B cell (primary cell): ENCODE results near the gene EML6. TPM values are rescaled to one million over a fixed set of nuclear protein-coding genes. Genes with fewer than 3 reads are reported as not detected.

ENCODE experiments used
- ATAC-seq: fragments of 200-7000 bp; cut with Tn5 transposase; one replicate; pipeline ENCODE4 v1.10.0; 2021; ENCODE audit warnings: low read depth, mild to moderate bottlenecking, moderate number of reproducible peaks, moderate library complexity
- CTCF ChIA-PET: fragments of 350-600 bp; sonication (Branson Sonifier 250); formaldehyde crosslinking; loops from one replicate; lab custom pipeline; 2021; ENCODE audit warnings: antibody characterized with exemption, inconsistent platforms; lab: Charles Lee
- POLR2A ChIA-PET: fragments of 350-600 bp; sonication (Branson Sonifier 250); formaldehyde crosslinking; loops from one replicate; lab custom pipeline; 2021; ENCODE audit warnings: antibody characterized with exemption; lab: Charles Lee
- DNase-seq: peaks from one replicate; pipeline ENCODE4 v3.0.0; 2013
- H2AFZ ChIP-seq: 2 replicates; pipeline ENCODE4 v1.6.1; 2012; ENCODE audit warnings: mild to moderate bottlenecking, low read depth, low read length; ENCODE audit not compliant: insufficient read depth, poor library complexity, severe bottlenecking
- H3K27ac ChIP-seq, 2 donors: 1 replicate in 1 of 2; 2 replicates in 1 of 2; pipeline ENCODE4 v1.5.1; 2012 to 2013; ENCODE audit warnings: low read length in 2 of 2, mild to moderate bottlenecking in 2 of 2, moderate library complexity in 1 of 2
- H3K27me3 ChIP-seq, 4 experiments: fragments of 200-600 bp in 1 of 4; sonication (generic) in 1 of 4; replicated peaks in 1 of 4; 1 replicate in 2 of 4; 2 replicates in 2 of 4; pipeline versions ENCODE4 v1.6.1 to v1.7.0; 2013 to 2016; ENCODE audit warnings: low read length in 3 of 4, mild to moderate bottlenecking in 2 of 4, mixed read lengths in 1 of 4, moderate library complexity in 1 of 4; ENCODE audit not compliant: insufficient read depth in 4 of 4, control insufficient read depth in 3 of 4; ENCODE audit errors: control extremely low read depth in 1 of 4
- H3K36me3 ChIP-seq, 2 experiments: replicated peaks in 1 of 2; 1 replicate in 1 of 2; 2 replicates in 1 of 2; pipeline versions ENCODE4 v1.6.1 to v1.7.1; 2013; ENCODE audit warnings: low read length in 1 of 2; ENCODE audit not compliant: insufficient read depth in 2 of 2, control insufficient read depth in 1 of 2; ENCODE audit errors: control extremely low read depth in 1 of 2, extremely low read depth in 1 of 2
- H3K4me1 ChIP-seq, 2 donors: fragments of 200-600 bp in 1 of 2; sonication (generic) in 1 of 2; 1 replicate in 1 of 2; 2 replicates in 1 of 2; pipeline versions ENCODE4 v1.5.1 to v1.6.1; 2013 to 2017; ENCODE audit warnings: low read length in 2 of 2; ENCODE audit not compliant: control insufficient read depth in 2 of 2, insufficient read depth in 2 of 2
- H3K4me2 ChIP-seq: replicated peaks from 2 replicates; pipeline ENCODE3; 2012; ENCODE audit warnings: mild to moderate bottlenecking, low read depth, low read length; ENCODE audit not compliant: poor library complexity, severe bottlenecking
- H3K4me3 ChIP-seq, 5 experiments: fragments of 200-600 bp in 1 of 5; sonication (generic) in 1 of 5; 1 replicate in 3 of 5; 2 replicates in 2 of 5; pipeline versions ENCODE4 v1.5.1 to v1.7.0; 2011 to 2016; ENCODE audit warnings: low read length in 4 of 5, mild to moderate bottlenecking in 4 of 5, low read depth in 2 of 5, control low read depth in 1 of 5, moderate library complexity in 1 of 5; ENCODE audit not compliant: insufficient read depth in 1 of 5; ENCODE audit errors: control extremely low read depth in 1 of 5, extremely low read depth in 1 of 5
- H3K79me2 ChIP-seq: fragments of 200-600 bp; sonication (generic); one replicate; pipeline ENCODE4 v1.6.0; 2016; ENCODE audit warnings: low read length; ENCODE audit not compliant: control insufficient read depth, insufficient read depth
- H3K9ac ChIP-seq: fragments of 200-600 bp; sonication (generic); 2 replicates; pipeline ENCODE4 v1.6.1; 2017; ENCODE audit warnings: mild to moderate bottlenecking, low read length, moderate library complexity
- H3K9me3 ChIP-seq, 3 donors: one replicate each; pipeline versions ENCODE4 v1.6.1 to v1.7.1; 2013; ENCODE audit warnings: low read length in 2 of 3; ENCODE audit not compliant: control insufficient read depth in 2 of 3, insufficient read depth in 1 of 3; ENCODE audit errors: control extremely low read depth in 1 of 3
- H4K20me1 ChIP-seq: 2 replicates; pipeline ENCODE4 v1.6.0; 2012; ENCODE audit warnings: mild to moderate bottlenecking, low read length; ENCODE audit not compliant: insufficient read depth, control insufficient read depth, poor library complexity, severe bottlenecking
- H3K27ac Mint-ChIP-seq: one replicate; pipeline ENCODE4 v1.8.0; 2021; ENCODE audit warnings: mixed read lengths
- H3K27me3 Mint-ChIP-seq: one replicate; pipeline ENCODE4 v1.8.0; 2021; ENCODE audit warnings: mixed read lengths
- H3K4me1 Mint-ChIP-seq: one replicate; pipeline ENCODE4 v1.8.0; 2021; ENCODE audit warnings: mixed read lengths
- H3K4me3 Mint-ChIP-seq: one replicate; pipeline ENCODE4 v1.8.0; 2021; ENCODE audit warnings: mixed read lengths
- H3K9me3 Mint-ChIP-seq: one replicate; pipeline ENCODE4 v1.8.0; 2022; ENCODE audit warnings: mixed read lengths; ENCODE audit not compliant: insufficient read depth
- CTCF ChIP-seq: fragments of 200-600 bp; IDR thresholded peaks from one replicate; pipeline ENCODE4 v1.8.0; 2022; ENCODE audit warnings: antibody characterized with exemption, mild to moderate bottlenecking
- EZH2 ChIP-seq: IDR thresholded peaks from 2 replicates; pipeline ENCODE4 v1.6.1; 2012; ENCODE audit warnings: borderline replicate concordance, low read depth, mild to moderate bottlenecking, moderate library complexity, low read length; ENCODE audit not compliant: insufficient read depth, poor library complexity, severe bottlenecking
- WGBS: methylation state at CpG from one replicate; pipeline ENCODE4 v1.1.5; 2013; ENCODE audit warnings: missing lambda C conversion rate; ENCODE audit not compliant: insufficient coverage; 5-methylcytosine and 5-hydroxymethylcytosine counted together
- intact Hi-C: fragments of 100-400 bp; cut with micrococcal nuclease; formaldehyde crosslinking; loops from one replicate; pipeline ENCODE4 v1.10.0; 2022
- polyA plus RNA-seq: library from polyadenylated mRNA; depleted of rRNA; stranded (reverse); fragments of >200 nt; gene quantifications from 2 replicates; pipeline ENCODE4 v1.2.3, GENCODE V29; 2012
- total RNA-seq, 2 donors: library from RNA; stranded (reverse); fragments of 120-200 nt in 1 of 2; gene quantifications; 1 replicate in 1 of 2; 2 replicates in 1 of 2; pipeline versions ENCODE4 v1.2.3 to v1.2.4, GENCODE V29; 2013 to 2022

EML6 gene
- total and polyA plus RNA-seq, 2 donors (not counting 1 experiment from before 2014, with no cell fraction given): 42.5 to 53.7 TPM

GRCh38 chr2:54908591-54908990 is 185.1 kb downstream of the EML6 start:
- Histone ChIP-seq H3K36me3 (no peaks in the 10 kb centered on the region), H3K9ac (no peak overlapping the region), H3K4me2 (no peak overlapping the region), H2AFZ (no peak overlapping the region), H3K27ac (no peak overlapping the region), H3K4me1 (no peaks in the 10 kb centered on the region), H4K20me1 (no peaks in the 10 kb centered on the region), H3K79me2 (no peaks in the 10 kb centered on the region), H3K4me3 (no peak overlapping the region), H3K27me3 (no peaks in the 10 kb centered on the region), H3K9me3 (no peaks in the 10 kb centered on the region)
- TF ChIP-seq EZH2: no peak
- TF ChIP-seq CTCF: no peak
- ATAC-seq (no peak), DNase-seq (no peak)
- intact Hi-C loops: no loop called here
- Mint-ChIP-seq H3K27ac (no peak overlapping the region), H3K9me3 (no peaks in the 10 kb centered on the region), H3K4me1 (no peaks in the 10 kb centered on the region), H3K27me3 (no peaks in the 10 kb centered on the region), H3K4me3 (no peak overlapping the region)
- WGBS: 100% methylated on average over 3 of the region's 6 CpGs
- POLR2A ChIA-PET: no interaction called here
- CTCF ChIA-PET: interaction anchor here (0.6 to 1.1 kb wide), 2 partner anchors 9 to 1174 kb away, joined by 4 read pairs; no protein-coding TSS in a partner anchor

- WGBS: no CpG with 5 or more reads among the region's 3 CpGs
- no peak for ATAC-seq
- no peak for DNase-seq
- H3K4me2 ChIP-seq: no peak overlapping the region
- H4K20me1 ChIP-seq: no peaks in the 10 kb centered on the region
- POLR2A ChIA-PET: no interaction called here
- H3K4me3 ChIP-seq: no peak overlapping the region
- no peaks in the 10 kb centered on the region for H3K9me3 Mint-ChIP-seq
- H3K27ac ChIP-seq: no peak overlapping the region
- no peaks in the 10 kb centered on the region for H3K79me2 ChIP-seq
- no peak overlapping the region for H3K4me3 Mint-ChIP-seq
- no peaks in the 10 kb centered on the region for H3K27me3 ChIP-seq
- no peaks in the 10 kb centered on the region for H3K36me3 ChIP-seq
- no peaks in the 10 kb centered on the region for H3K27me3 Mint-ChIP-seq
- H3K4me1 ChIP-seq: no peaks in the 10 kb centered on the region
- no peak overlapping the region for H2AFZ ChIP-seq
- no peak overlapping the region for H3K9ac ChIP-seq
- no peak overlapping the region for H3K27ac Mint-ChIP-seq
- no peak for TF ChIP-seq EZH2
- TF ChIP-seq CTCF: no peak
- CTCF ChIA-PET: interaction anchor here (0.6 kb wide), 1 partner anchor 1175 kb away, joined by 4 read pairs; no protein-coding TSS in a partner anchor
- intact Hi-C loops: no loop called here
- H3K9me3 ChIP-seq: no peaks in the 10 kb centered on the region
- no peaks in the 10 kb centered on the region for H3K4me1 Mint-ChIP-seq
Measured at GRCh38 chr2:54909001-54909400, 185.5 kb downstream of the EML6 start.
